HG02571 (cell line): ENCODE results near the gene SAP30.
A peak's percentile ranks its signal among the peaks of the same experiment; 100 is the strongest.

ENCODE experiments used
- ATAC-seq: cut with Tn5 transposase; IDR thresholded peaks from one replicate; pipeline ENCODE4 v1.9.1; 2021; ENCODE audit warnings: mild to moderate bottlenecking, moderate library complexity; ENCODE audit not compliant: unreplicated experiment

SAP30 gene, protein sequence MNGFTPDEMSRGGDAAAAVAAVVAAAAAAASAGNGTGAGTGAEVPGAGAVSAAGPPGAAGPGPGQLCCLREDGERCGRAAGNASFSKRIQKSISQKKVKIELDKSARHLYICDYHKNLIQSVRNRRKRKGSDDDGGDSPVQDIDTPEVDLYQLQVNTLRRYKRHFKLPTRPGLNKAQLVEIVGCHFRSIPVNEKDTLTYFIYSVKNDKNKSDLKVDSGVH

GRCh38 chr4:173370477-173371291, at the start of gene SAP30:
TSS of gene SAP30 (plus strand) at chr4:173370954. CDS start at chr4:173371183, 229 bp downstream.
- ATAC-seq: peak; percentile 74

- ATAC-seq: no peak
Observed at GRCh38 chr4:173325007-173325736, 45.6 kb upstream of the SAP30 start.

DNA sequence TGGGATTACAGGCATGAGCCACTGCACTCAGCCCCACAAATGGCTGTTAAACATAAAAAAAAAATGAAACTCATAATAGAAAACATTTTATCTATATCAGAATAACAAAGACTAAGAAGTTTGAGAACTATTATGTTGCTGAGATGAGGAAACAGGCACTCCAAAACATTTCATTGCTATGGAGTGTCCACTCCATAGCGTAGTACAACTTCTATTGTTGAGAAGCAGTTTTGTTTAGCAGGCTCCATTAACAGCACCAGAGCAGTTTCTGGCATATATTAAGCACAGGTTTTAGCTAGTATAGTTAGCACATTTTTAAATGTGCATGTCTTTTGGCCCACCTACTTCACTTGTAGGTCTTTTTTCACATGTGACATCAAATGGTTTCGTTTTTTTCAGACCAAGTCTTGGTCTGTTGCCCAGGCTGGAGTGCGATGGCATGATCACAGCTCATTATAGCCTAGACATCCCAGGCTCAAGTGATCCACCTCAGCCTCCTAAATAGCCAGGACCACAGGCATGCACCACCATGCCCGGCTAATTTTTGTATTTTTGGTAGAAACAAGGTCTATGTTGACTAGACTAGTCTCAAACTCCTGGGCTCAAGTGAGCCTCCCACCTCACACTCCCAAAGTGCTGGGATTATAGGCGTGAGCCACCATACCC, 42.4 kb upstream of the SAP30 start:
- ATAC-seq: no peak

- no peak for ATAC-seq
Observed at GRCh38 chr4:173330590-173330989, 40.2 kb upstream of the SAP30 start.

DNA sequence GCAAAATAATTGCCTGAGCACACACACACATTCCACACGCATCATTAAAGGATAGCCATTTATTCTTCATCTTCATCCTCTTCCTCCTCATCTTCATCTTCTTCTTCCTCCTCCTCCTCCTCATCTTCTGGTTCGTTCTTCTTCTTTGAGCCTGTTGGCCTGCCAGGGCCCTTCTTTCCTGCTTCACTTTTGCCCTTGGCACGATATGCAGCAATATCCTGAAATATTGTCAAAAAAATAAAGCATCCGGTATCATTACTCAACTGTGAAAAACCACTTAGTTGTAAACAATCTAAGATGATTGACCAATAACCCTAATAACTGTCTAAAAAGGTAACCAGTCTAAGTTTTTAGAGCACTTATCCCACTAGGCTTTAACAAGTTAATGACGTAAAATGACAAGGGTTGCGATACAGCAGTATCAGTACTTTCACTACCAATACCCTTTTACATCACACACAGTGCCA, 38.7 kb upstream of the SAP30 start:
- no peak for ATAC-seq

- no peak for ATAC-seq
Observed at GRCh38 chr4:173332963-173333657, 37.6 kb upstream of the SAP30 start.

- ATAC-seq: peak; percentile 5
Observed at GRCh38 chr4:173333658-173334084, 37.1 kb upstream of the SAP30 start.

DNA sequence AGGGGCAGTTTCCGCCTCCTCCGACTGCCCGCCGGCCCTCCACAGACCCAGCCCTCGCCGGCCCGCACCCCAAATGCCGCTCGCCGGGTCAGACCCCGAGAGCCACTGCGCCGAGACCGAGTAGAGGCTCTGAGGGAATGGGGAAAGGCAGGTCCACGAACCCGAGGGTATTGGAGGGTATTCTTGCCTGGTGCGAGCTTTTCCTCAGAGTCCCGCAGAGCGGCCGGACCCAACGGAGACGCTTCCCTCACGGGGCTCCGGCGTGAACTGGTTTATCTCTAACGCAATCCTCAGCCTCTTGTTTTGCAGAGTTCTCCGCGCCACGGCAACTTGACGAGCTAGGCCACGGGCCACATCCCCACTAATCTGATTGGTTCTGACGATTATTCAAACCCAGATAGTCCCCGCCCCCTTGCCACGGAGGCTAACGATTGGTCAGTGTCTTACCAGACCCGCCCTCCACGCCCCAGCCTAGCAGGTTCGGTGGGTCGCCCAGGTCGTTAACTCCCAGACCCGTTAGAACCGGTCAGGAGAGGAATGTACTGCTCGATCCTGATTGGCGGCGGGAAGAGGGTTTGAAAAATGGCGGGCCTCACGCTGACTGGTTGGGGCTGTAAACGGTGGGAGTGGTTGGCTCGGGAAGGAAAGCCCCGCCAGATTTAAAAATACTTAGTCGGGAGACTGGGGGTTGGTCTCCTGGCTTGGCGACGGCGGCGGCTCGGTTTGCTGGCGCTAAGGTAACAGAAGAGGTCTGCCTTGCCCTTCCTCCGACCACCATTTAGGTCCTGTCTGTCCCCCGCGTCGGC, 36.5 kb upstream of the SAP30 start, which contains the start of gene HMGB2:
TSS of gene HMGB2 (minus strand) at position 274 of the 806 bp plus-strand sequence. CDS start 709 bp downstream, outside the sequence.
- ATAC-seq: peak; percentile 95

- ATAC-seq: peak; percentile 23
Observed at GRCh38 chr4:173334891-173335752, 35.6 kb upstream of the SAP30 start.

GRCh38 chr4:173337463-173337862, 33.3 kb upstream of the SAP30 start:
- ATAC-seq: no peak

DNA sequence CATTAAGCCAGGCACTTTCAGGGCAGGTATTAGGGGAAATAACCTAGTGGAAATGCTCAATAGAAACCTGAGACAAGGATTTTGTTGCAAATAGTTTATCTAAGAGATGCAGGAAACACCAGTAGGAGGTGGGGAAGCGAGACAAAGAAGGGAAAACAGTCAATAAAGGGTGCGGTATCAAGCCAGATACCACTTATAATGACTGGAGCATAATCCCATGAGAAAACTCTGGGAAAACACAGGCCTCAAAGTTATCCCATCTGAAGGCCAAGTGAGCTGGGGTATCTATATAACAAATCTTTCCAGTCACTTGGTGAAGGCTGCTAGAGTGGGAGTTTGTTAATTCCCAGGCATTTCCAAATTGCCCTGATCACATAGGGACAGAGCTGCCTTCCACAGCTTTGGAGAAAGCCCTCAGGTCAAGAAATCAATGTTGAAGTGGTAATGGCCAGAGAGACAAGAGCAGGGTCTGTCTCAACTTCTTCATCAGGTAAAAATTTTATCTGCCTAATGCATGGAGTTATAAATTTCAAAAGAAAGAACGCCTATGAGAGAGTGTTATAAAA, 26.8 kb upstream of the SAP30 start:
- no peak for ATAC-seq

- ATAC-seq: no peak
Observed at GRCh38 chr4:173345648-173346047, 25.1 kb upstream of the SAP30 start.

DNA sequence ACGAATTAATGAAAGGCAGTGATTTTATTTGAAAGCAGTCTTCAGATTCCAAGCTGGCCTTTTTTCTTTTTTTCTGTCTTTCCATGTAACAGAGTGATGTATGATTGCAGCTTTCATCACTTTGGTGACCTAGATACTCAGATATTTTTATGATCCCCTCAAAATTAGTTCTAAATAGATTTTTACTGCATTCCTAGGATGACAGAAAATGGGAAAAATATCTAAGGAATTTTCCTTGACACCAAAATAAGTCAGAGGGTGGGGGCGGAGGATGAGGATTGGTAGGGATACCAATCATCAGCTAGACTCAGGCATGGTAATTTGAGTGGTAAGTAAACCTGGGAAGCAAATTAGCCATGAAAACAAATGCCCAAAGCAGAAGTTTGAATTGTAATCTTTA, 24.7 kb upstream of the SAP30 start:
- ATAC-seq: no peak

DNA sequence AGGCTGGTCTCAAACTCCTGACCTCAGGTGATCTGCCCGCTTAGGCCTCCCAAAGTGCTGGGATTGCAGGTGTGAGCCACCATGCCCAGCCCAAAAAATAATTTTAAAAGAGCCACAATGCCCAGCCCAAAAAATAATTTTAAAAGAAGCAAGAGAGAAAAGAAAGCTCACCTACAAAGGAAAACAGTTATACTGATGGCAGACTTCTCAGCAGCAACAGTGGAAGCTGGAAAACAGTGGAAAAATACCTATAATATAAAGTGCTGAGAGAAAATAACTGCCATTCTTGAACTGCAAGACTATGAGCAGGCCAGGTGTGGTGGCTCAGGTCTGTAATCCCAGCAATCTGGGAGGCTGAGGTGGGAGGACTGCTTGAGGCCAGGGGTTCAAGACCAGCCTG, 23.3 kb upstream of the SAP30 start:
- ATAC-seq: no peak

DNA sequence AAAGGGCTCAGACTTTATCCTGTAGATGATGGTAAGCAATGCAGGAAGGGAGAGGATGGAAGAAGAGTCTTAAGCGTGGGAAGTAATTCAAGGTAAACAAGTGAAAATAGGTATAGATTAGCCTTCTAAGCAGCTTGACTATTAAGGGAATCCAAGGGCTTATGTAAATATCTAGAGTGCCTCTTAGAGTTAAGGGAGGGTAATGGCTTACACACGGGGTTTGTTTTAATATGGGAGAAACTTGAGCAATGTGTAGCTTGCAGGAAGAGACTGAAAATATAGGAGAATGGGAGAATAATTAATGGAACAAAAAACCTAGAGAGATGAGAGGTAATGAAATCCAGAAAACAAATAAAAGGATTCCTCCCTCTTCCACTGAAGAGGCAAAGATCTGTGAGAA, 12.8 kb upstream of the SAP30 start:
- no peak for ATAC-seq

DNA sequence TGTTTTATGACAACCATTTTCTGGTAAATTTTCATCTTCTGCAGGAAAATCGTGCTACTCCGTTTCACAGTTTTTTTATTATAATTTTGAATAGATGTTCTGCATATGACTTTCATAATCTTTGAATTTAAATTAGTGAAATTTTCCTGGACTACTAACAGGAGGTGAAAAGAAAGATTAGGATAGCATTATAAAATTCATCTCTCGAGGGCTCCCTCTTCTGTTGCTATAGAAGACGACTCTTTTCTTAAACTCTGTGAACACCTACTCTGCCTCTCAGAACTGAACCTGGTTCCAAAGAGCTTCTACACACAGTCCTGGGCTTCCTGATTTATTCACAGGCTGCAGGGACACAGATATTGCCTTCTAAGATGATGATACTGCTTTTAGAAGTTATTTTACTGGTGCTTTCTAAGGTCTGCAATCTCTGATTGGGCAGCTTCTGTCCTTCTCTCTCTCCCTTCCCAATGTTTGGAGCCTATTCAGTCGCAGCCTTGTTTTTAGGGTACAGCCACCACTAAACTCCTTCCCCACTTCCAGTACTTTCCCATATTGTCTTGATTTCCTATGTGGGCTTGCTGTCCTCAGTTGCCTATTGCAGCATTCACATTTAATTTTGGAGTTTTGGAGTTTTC, 10.1 kb upstream of the SAP30 start:
- ATAC-seq: no peak

- ATAC-seq: no peak
Observed at GRCh38 chr4:173362666-173363065, 8.1 kb upstream of the SAP30 start.
